HepG2 (cell line): ENCODE measurements around the gene MPZL3. TPM values are rescaled to one million over a fixed set of nuclear protein-coding genes. Genes with fewer than 3 reads are reported as not detected.

ENCODE experiments used
- BORCS8-MEF2B ChIP-seq: sonication (generic); formaldehyde crosslinking; IDR thresholded peaks from 2 replicates; pipeline ENCODE4 v1.8.0; 2022; ENCODE audit warnings: mild to moderate bottlenecking, missing genetic modification reagents
- CBFB ChIP-seq: sonication (generic); formaldehyde crosslinking; IDR thresholded peaks from 2 replicates; pipeline ENCODE4 v1.4.0; 2020; ENCODE audit warnings: missing genetic modification reagents
- CSRNP1 ChIP-seq: sonication (generic); formaldehyde crosslinking; IDR thresholded peaks from 2 replicates; pipeline ENCODE4 v1.8.1; 2023; ENCODE audit warnings: mild to moderate bottlenecking, missing genetic modification reagents
- KAT8 ChIP-seq: IDR thresholded peaks from 2 replicates; pipeline ENCODE4 v1.6.1; 2016; ENCODE audit warnings: missing genetic modification reagents, missing compliant biosample characterization
- MAX ChIP-seq: IDR thresholded peaks from 2 replicates; pipeline ENCODE4 v1.6.1; 2012; ENCODE audit warnings: inconsistent platforms
- MEF2D ChIP-seq: sonication (generic); formaldehyde crosslinking; IDR thresholded peaks from 2 replicates; pipeline ENCODE4 v1.5.1; 2020; ENCODE audit warnings: mild to moderate bottlenecking, missing genetic modification reagents
- NR2F6 ChIP-seq, 2 experiments: IDR thresholded peaks; 2 replicates each; pipeline ENCODE4 v1.6.1; 2016; ENCODE audit warnings: antibody characterized with exemption in 1 of 2, mild to moderate bottlenecking in 1 of 2
- PATZ1 ChIP-seq: sonication (generic); formaldehyde crosslinking; IDR thresholded peaks from 2 replicates; pipeline ENCODE4 v1.4.0; 2020; ENCODE audit warnings: missing genetic modification reagents
- SIX1 ChIP-seq: sonication (generic); formaldehyde crosslinking; IDR thresholded peaks from 2 replicates; pipeline ENCODE4 v1.4.0; 2020; ENCODE audit warnings: missing genetic modification reagents, borderline replicate concordance
- ZFP36L1 ChIP-seq: sonication (generic); formaldehyde crosslinking; IDR thresholded peaks from 2 replicates; pipeline ENCODE4 v1.8.0; 2022; ENCODE audit warnings: mild to moderate bottlenecking, missing genetic modification reagents, moderate library complexity
- ZHX2 ChIP-seq, 2 experiments: sonication (generic) in 1 of 2; formaldehyde crosslinking in 1 of 2; IDR thresholded peaks; 2 replicates each; pipeline versions ENCODE4 v1.6.1 to v1.9.0; 2014 to 2022; ENCODE audit warnings: antibody characterized with exemption in 1 of 2, borderline replicate concordance in 1 of 2, inconsistent platforms in 1 of 2, low read depth in 1 of 2, missing genetic modification reagents in 1 of 2
- ZMYM3 ChIP-seq: sonication (generic); formaldehyde crosslinking; IDR thresholded peaks from 2 replicates; pipeline ENCODE4 v1.5.1; 2020; ENCODE audit warnings: mild to moderate bottlenecking, missing genetic modification reagents
- ZNF331 ChIP-seq: sonication (generic); formaldehyde crosslinking; IDR thresholded peaks from 2 replicates; pipeline ENCODE4 v1.4.0; 2020; ENCODE audit warnings: missing genetic modification reagents
- ZNF430 ChIP-seq: sonication (generic); formaldehyde crosslinking; IDR thresholded peaks from 2 replicates; pipeline ENCODE4 v1.9.0; 2021; ENCODE audit warnings: mild to moderate bottlenecking, missing genetic modification reagents
- ZNF652 ChIP-seq: IDR thresholded peaks from 2 replicates; pipeline ENCODE4 v1.6.1; 2016; ENCODE audit warnings: low read depth, borderline replicate concordance
- ZNF770 ChIP-seq: sonication (generic); formaldehyde crosslinking; IDR thresholded peaks from 2 replicates; pipeline ENCODE4 v1.5.0; 2020; ENCODE audit warnings: mild to moderate bottlenecking, missing genetic modification reagents
- polyA plus RNA-seq, 8 experiments: library from polyadenylated mRNA; depleted of rRNA in 3 of 8; stranded (reverse) in 7 of 8; unstranded in 1 of 8; fragments of >200 nt; fragmentation: Illumina TruSeq in 4 of 8; extraction: Trizol in 4 of 8; gene quantifications; 2 replicates each; pipeline versions ENCODE4 v1.2.1 to v1.2.3, GENCODE V29; 2011 to 2016; ENCODE audit warnings: low read depth in 4 of 8, missing spikeins in 1 of 8, mixed read lengths in 1 of 8; ENCODE audit not compliant: insufficient read depth in 1 of 8
- total RNA-seq, 5 experiments: library from RNA; depleted of rRNA; stranded (reverse); fragments of >200 nt; fragmentation: Illumina TruSeq; extraction: Trizol; gene quantifications; 2 replicates each; pipeline ENCODE4 v1.2.3, GENCODE V29; 2016; ENCODE audit warnings: low read depth in 1 of 5

MPZL3 gene
- total and polyA plus RNA-seq, 2 of the 13 experiments (the other 11 are each of a cell fraction or from before 2014, with no cell fraction given): 5.3 to 9.3 TPM

- TF ChIP-seq NR2F6 (IDR thresholded peaks at IDR 0.05) (peak; percentile 56; the same call in 1 of the 2 replicates), NR2F6 (CRISPR knock-in tag; IDR thresholded peaks at IDR 0.05) (peak; percentile 82), CBFB (CRISPR knock-in tag) (no peak; the same call in 1 of the 2 replicates), PATZ1 (CRISPR knock-in tag) (peak; percentile 59; the same call in 1 of the 2 replicates), ZHX2 (IDR thresholded peaks at IDR 0.05; ENCODE audit: low read depth) (0 out of 2 replicates have a peak, but pooled peaks have one; percentile 17), ZHX2 (CRISPR knock-in tag; IDR thresholded peaks at IDR 0.05; ENCODE audit: borderline replicate concordance) (no peak), ZFP36L1 (peak; percentile 66; the same call in 1 of the 2 replicates), SIX1 (peak; percentile 79; the same call in 1 of the 2 replicates), KAT8 (CRISPR knock-in tag) (peak; percentile 89), ZNF770 (CRISPR knock-in tag) (peak; percentile 89), BORCS8-MEF2B (CRISPR knock-in tag) (peak; percentile 40; the same call in 1 of the 2 replicates), MAX (peak; percentile 77), ZNF331 (CRISPR knock-in tag) (peak; percentile 82), CSRNP1 (CRISPR knock-in tag) (peak; percentile 63; the same call in 1 of the 2 replicates), MEF2D (CRISPR knock-in tag) (peak; percentile 89), ZMYM3 (CRISPR knock-in tag) (peak; percentile 52; the same call in 1 of the 2 replicates), ZNF652 (CRISPR knock-in tag) (no peak), ZNF430 (CRISPR knock-in tag) (peak; percentile 94)
Observed at GRCh38 chr11:118194835-118195627, 57.1 kb downstream of the MPZL3 start (continued).
